ENCODE measurements around the gene PRH1. TPM values are rescaled to one million over a fixed set of nuclear protein-coding genes. Genes with fewer than 3 reads are reported as not detected.

The PRH1 gene
- total RNA-seq, 1 donor from 2014 or later = 15.6 TPM

- no peak overlapping the region for H3K4me3 Mint-ChIP-seq (ENCODE audit: unreplicated experiment)
- no peaks in the 10 kb centered on the region for H3K9me3 Mint-ChIP-seq (ENCODE audit: unreplicated experiment)
- TF ChIP-seq CTCF (IDR thresholded peaks at IDR 0.05; ENCODE audit: unreplicated experiment) = no peak
- no peak for DNase-seq (ENCODE audit: low spot score)
- H3K27ac Mint-ChIP-seq (ENCODE audit: unreplicated experiment) = no peak overlapping the region
- H3K36me3 Mint-ChIP-seq (ENCODE audit: low read depth, unreplicated experiment) = peaks cover 3% of the 10 kb centered on the region
- no peaks in the 10 kb centered on the region for H3K27me3 Mint-ChIP-seq (ENCODE audit: unreplicated experiment)
- no peaks in the 10 kb centered on the region for H3K4me1 Mint-ChIP-seq (ENCODE audit: unreplicated experiment)
These were observed 20.4 kb downstream of the PRH1 start for GRCh38 chr12:10863512-10864218.

GRCh38 chr12:10861366-10861765, 22.7 kb downstream of the PRH1 start:
- no peak for DNase-seq (ENCODE audit: low spot score)
- Mint-ChIP-seq H3K9me3 (ENCODE audit: unreplicated experiment) (peaks cover 10% of the 10 kb centered on the region), H3K36me3 (ENCODE audit: low read depth, unreplicated experiment) (peaks cover 26% of the 10 kb centered on the region), H3K27me3 (ENCODE audit: unreplicated experiment) (no peaks in the 10 kb centered on the region), H3K4me1 (ENCODE audit: unreplicated experiment) (no peaks in the 10 kb centered on the region), H3K4me3 (ENCODE audit: unreplicated experiment) (no peak overlapping the region), H3K27ac (ENCODE audit: unreplicated experiment) (no peak overlapping the region)
- TF ChIP-seq CTCF (IDR thresholded peaks at IDR 0.05; ENCODE audit: unreplicated experiment) = no peak

- peaks cover 38% of the 10 kb centered on the region for H3K36me3 Mint-ChIP-seq (ENCODE audit: low read depth, unreplicated experiment)
- H3K4me3 Mint-ChIP-seq (ENCODE audit: unreplicated experiment) = no peak overlapping the region
- H3K4me1 Mint-ChIP-seq (ENCODE audit: unreplicated experiment) = peaks cover 2% of the 10 kb centered on the region
- DNase-seq (ENCODE audit: low spot score) = no peak
- TF ChIP-seq CTCF (IDR thresholded peaks at IDR 0.05; ENCODE audit: unreplicated experiment) = no peak
- peaks cover 10% of the 10 kb centered on the region for H3K9me3 Mint-ChIP-seq (ENCODE audit: unreplicated experiment)
- H3K27ac Mint-ChIP-seq (ENCODE audit: unreplicated experiment) = no peak overlapping the region
- H3K27me3 Mint-ChIP-seq (ENCODE audit: unreplicated experiment) = peaks cover 7% of the 10 kb centered on the region
These were observed 28.2 kb downstream of the PRH1 start for GRCh38 chr12:10855807-10856206.

GRCh38 chr12:10853776-10854175, 30.3 kb downstream of the PRH1 start:
- Mint-ChIP-seq H3K27ac (ENCODE audit: unreplicated experiment) (no peak overlapping the region), H3K36me3 (ENCODE audit: low read depth, unreplicated experiment) (peaks cover 36% of the 10 kb centered on the region), H3K9me3 (ENCODE audit: unreplicated experiment) (peaks cover 10% of the 10 kb centered on the region), H3K27me3 (ENCODE audit: unreplicated experiment) (peaks cover 7% of the 10 kb centered on the region), H3K4me1 (ENCODE audit: unreplicated experiment) (peaks cover 2% of the 10 kb centered on the region), H3K4me3 (ENCODE audit: unreplicated experiment) (no peak overlapping the region)
- DNase-seq (ENCODE audit: low spot score) = no peak
- no peak for TF ChIP-seq CTCF (IDR thresholded peaks at IDR 0.05; ENCODE audit: unreplicated experiment)

- Mint-ChIP-seq H3K9me3 (ENCODE audit: unreplicated experiment) (no peaks in the 10 kb centered on the region), H3K4me3 (ENCODE audit: unreplicated experiment) (no peak overlapping the region), H3K4me1 (ENCODE audit: unreplicated experiment) (peaks cover 2% of the 10 kb centered on the region), H3K36me3 (ENCODE audit: low read depth, unreplicated experiment) (peaks cover 17% of the 10 kb centered on the region), H3K27me3 (ENCODE audit: unreplicated experiment) (peaks cover 7% of the 10 kb centered on the region), H3K27ac (ENCODE audit: unreplicated experiment) (no peak overlapping the region)
- no peak for TF ChIP-seq CTCF (IDR thresholded peaks at IDR 0.05; ENCODE audit: unreplicated experiment)
- DNase-seq (ENCODE audit: low spot score) = no peak
These were observed 32.7 kb downstream of the PRH1 start for GRCh38 chr12:10851243-10851858.

All from endothelial cell (in vitro differentiated cells).